HG03066 (cell line): Measurements from ENCODE around the gene NUP88.

Experiments used
- ATAC-seq: cut with Tn5 transposase; IDR thresholded peaks from one replicate; pipeline ENCODE4 v1.9.1; 2021; ENCODE audit warnings: low read depth; ENCODE audit not compliant: unreplicated experiment

NUP88 gene

GRCh38 chr17:5419959-5420653, 644 bp upstream of the NUP88 start, which contains the start of gene RPAIN:
Gene RPAIN (plus strand): TSS chr17:5420182. CDS start chr17:5420211, 29 bp downstream.
- ATAC-seq: peak; percentile 62

- ATAC-seq: no peak
Measured at GRCh38 chr17:5418858-5419355, 555 bp downstream of the NUP88 start.

GRCh38 chr17:5416901-5417300, 2.6 kb downstream of the NUP88 start:
- no peak for ATAC-seq

GRCh38 chr17:5413682-5414081, 5.8 kb downstream of the NUP88 start:
- no peak for ATAC-seq

- no peak for ATAC-seq
Measured at GRCh38 chr17:5410594-5411272, 8.7 kb downstream of the NUP88 start.

GRCh38 chr17:5408186-5408585, 11.3 kb downstream of the NUP88 start:
- no peak for ATAC-seq

- no peak for ATAC-seq
Measured at GRCh38 chr17:5405400-5405799, 14.1 kb downstream of the NUP88 start.

GRCh38 chr17:5399767-5400166, 19.7 kb downstream of the NUP88 start:
- ATAC-seq: no peak

- no peak for ATAC-seq
Measured at GRCh38 chr17:5396612-5397011, 22.9 kb downstream of the NUP88 start.

- ATAC-seq: no peak
Measured at GRCh38 chr17:5391678-5392077, 27.8 kb downstream of the NUP88 start.

GRCh38 chr17:5381542-5381941, 37.9 kb downstream of the NUP88 start:
- ATAC-seq: no peak

- no peak for ATAC-seq
Measured at GRCh38 chr17:5380491-5381135, 38.8 kb downstream of the NUP88 start.

GRCh38 chr17:5379351-5380107, 39.9 kb downstream of the NUP88 start:
- no peak for ATAC-seq

GRCh38 chr17:5378566-5379207, 40.8 kb downstream of the NUP88 start:
- ATAC-seq: no peak

GRCh38 chr17:5373112-5373511, 46.4 kb downstream of the NUP88 start:
- ATAC-seq: no peak

- ATAC-seq: no peak
Measured at GRCh38 chr17:5370411-5370810, 49.1 kb downstream of the NUP88 start.

GRCh38 chr17:5365831-5366230, 53.6 kb downstream of the NUP88 start:
- no peak for ATAC-seq

- no peak for ATAC-seq
Measured at GRCh38 chr17:5364696-5365095, 54.8 kb downstream of the NUP88 start.

- ATAC-seq: no peak
Measured at GRCh38 chr17:5364156-5364555, 55.3 kb downstream of the NUP88 start.

GRCh38 chr17:5362162-5362811, 57.2 kb downstream of the NUP88 start:
- ATAC-seq: no peak
